H1 (cell line): Measurements from ENCODE around the gene FOXE1. TPM values are rescaled to one million over a fixed set of nuclear protein-coding genes. Genes with fewer than 3 reads are reported as not detected.
A peak's percentile ranks its signal among the peaks of the same experiment; 100 is the strongest.

ENCODE experiments used
- RAD21 ChIP-seq, 2 experiments: IDR thresholded peaks in 1 of 2; conservative IDR thresholded peaks in 1 of 2; 2 replicates each; pipeline ENCODE4 v1.6.1; 2011; ENCODE audit warnings: low read depth in 2 of 2, low read length in 2 of 2, improper control_type of control experiment in 1 of 2, inconsistent platforms in 1 of 2, mild to moderate bottlenecking in 1 of 2, moderate library complexity in 1 of 2
- polyA plus RNA-seq, 7 experiments: library from polyadenylated mRNA; depleted of rRNA in 3 of 7; stranded (reverse) in 5 of 7; unstranded in 2 of 7; fragments of >200 nt in 5 of 7; fragments of 200-250 nt in 2 of 7; gene quantifications; 1 replicate in 5 of 7; 2 replicates in 1 of 7; 4 replicates in 1 of 7; pipeline versions ENCODE4 v1.2.1 to v1.2.3, GENCODE V29; 2011 to 2013; ENCODE audit warnings: missing spikeins in 2 of 7, mixed read lengths in 2 of 7
- total RNA-seq: library from RNA; stranded (reverse); fragmentation: NEBNext Ultra II Directional; extraction: Animal tissue kit (Norgen Biotek cat#: 25700); gene quantifications from 2 replicates; pipeline ENCODE4 v1.2.1, GENCODE V29; 2021

Gene FOXE1
- total and polyA plus RNA-seq, 2 of the 8 experiments (the other 6 are each of a cell fraction or from before 2014, with no cell fraction given): 0.03 TPM; not detected in 1

DNA sequence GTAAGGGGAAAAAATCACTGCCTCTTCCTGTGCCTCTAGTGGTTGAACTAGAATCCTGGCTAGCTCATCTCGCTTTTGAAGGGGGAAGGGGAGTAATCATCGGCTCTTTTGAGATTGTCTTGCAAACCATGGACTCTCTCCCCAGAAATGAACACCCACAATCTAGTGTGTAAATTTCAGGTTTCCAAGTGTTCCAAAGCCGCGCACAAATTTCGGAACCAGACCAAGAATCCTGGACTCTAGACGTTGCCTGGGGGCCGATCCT lies 4.9 kb upstream of the FOXE1 start (continued):
- TF ChIP-seq RAD21 (IDR thresholded peaks at IDR 0.05 in 1 of 2, conservative IDR thresholded peaks at IDR 0.05 in 1 of 2; ENCODE audit: low read depth in 2 of 2, low read length in 2 of 2): peak in 1 of 2 experiments; percentile 31; a peak in 1 of 4 replicates
